Fibroblast of lung (primary cell): ENCODE results near the gene USH1C. TPM values are rescaled to one million over a fixed set of nuclear protein-coding genes. Genes with fewer than 3 reads are reported as not detected.
A peak's percentile ranks its signal among the peaks of the same experiment; 100 is the strongest.

ENCODE experiments used
- DNase-seq, 2 donors: peaks; one replicate each; pipeline versions ENCODE4 v3.0.0 to v3.0.0-alpha.2; 2010; ENCODE audit warnings: low read depth in 2 of 2
- H2AFZ ChIP-seq: 2 replicates; pipeline ENCODE4 v1.5.1; 2012; ENCODE audit warnings: low read length, control low read depth, inconsistent platforms
- H3K27ac ChIP-seq: 2 replicates; pipeline ENCODE4 v1.5.1; 2011; ENCODE audit warnings: low read length, control low read depth; ENCODE audit not compliant: insufficient read depth
- H3K27me3 ChIP-seq: 2 replicates; pipeline ENCODE4 v1.5.1; 2011; ENCODE audit warnings: mild to moderate bottlenecking, low read length; ENCODE audit not compliant: control insufficient read depth, insufficient read depth
- H3K36me3 ChIP-seq: 2 replicates; pipeline ENCODE4 v1.5.1; 2011; ENCODE audit warnings: low read length; ENCODE audit not compliant: control insufficient read depth, insufficient read depth
- H3K4me1 ChIP-seq: 2 replicates; pipeline ENCODE4 v1.5.1; 2011; ENCODE audit warnings: low read length; ENCODE audit not compliant: control insufficient read depth, insufficient read depth; ENCODE audit errors: extremely low read depth
- H3K4me2 ChIP-seq: 2 replicates; pipeline ENCODE4 v1.5.1; 2011; ENCODE audit warnings: low read length, control low read depth; ENCODE audit not compliant: insufficient read depth; ENCODE audit errors: extremely low read depth
- H3K4me3 ChIP-seq, 4 experiments: fragments of 200-600 bp in 1 of 4; sonication (generic) in 1 of 4; replicated peaks in 1 of 4; 2 replicates each; pipeline ENCODE4 v1.5.1; 2011 to 2016; ENCODE audit warnings: low read length in 4 of 4, low read depth in 3 of 4, mild to moderate bottlenecking in 3 of 4, control low read depth in 2 of 4, inconsistent platforms in 1 of 4, mixed read lengths in 1 of 4; ENCODE audit not compliant: insufficient read depth in 1 of 4; ENCODE audit errors: control extremely low read depth in 1 of 4
- H3K79me2 ChIP-seq: 2 replicates; pipeline ENCODE4 v1.5.1; 2012; ENCODE audit warnings: mild to moderate bottlenecking, low read length, inconsistent platforms; ENCODE audit not compliant: control insufficient read depth, insufficient read depth
- H3K9ac ChIP-seq: 2 replicates; pipeline ENCODE4 v1.5.1; 2011; ENCODE audit warnings: mild to moderate bottlenecking, low read length, control low read depth; ENCODE audit not compliant: insufficient read depth
- H3K9me3 ChIP-seq: 2 replicates; pipeline ENCODE4 v1.5.1; 2012; ENCODE audit warnings: low read depth, low read length; ENCODE audit not compliant: control insufficient read depth, insufficient read depth
- H4K20me1 ChIP-seq: 2 replicates; pipeline ENCODE4 v1.5.1; 2011; ENCODE audit warnings: low read length; ENCODE audit not compliant: control insufficient read depth, insufficient read depth; ENCODE audit errors: extremely low read depth
- EZH2 ChIP-seq: IDR thresholded peaks from 2 replicates; pipeline ENCODE4 v1.5.1; 2012; ENCODE audit warnings: low read length, control low read depth, mild to moderate bottlenecking; ENCODE audit errors: missing control alignments
- polyA plus RNA-seq, 2 donors: library from polyadenylated mRNA; depleted of rRNA in 1 of 2; stranded (reverse) in 1 of 2; unstranded in 1 of 2; fragments of >200 nt; gene quantifications; 2 replicates each; pipeline ENCODE4 v1.2.1, GENCODE V29; 2011 to 2012; ENCODE audit warnings: missing spikeins in 1 of 2
- total RNA-seq: library from RNA; depleted of rRNA; stranded (reverse); fragments of >200 nt; gene quantifications from 2 replicates; pipeline ENCODE4 v1.2.1, GENCODE V29; 2014
- TF ChIP-seq, protein P1 (sequence below), 2 donors: IDR thresholded peaks in 1 of 2; conservative IDR thresholded peaks in 1 of 2; 1 replicate in 1 of 2; 2 replicates in 1 of 2; pipeline ENCODE4 v1.5.1; 2011 to 2012; ENCODE audit warnings: low read length in 2 of 2, control low read depth in 1 of 2, inconsistent platforms in 1 of 2, low read depth in 1 of 2, mild to moderate bottlenecking in 1 of 2

USH1C gene
- total and polyA plus RNA-seq, 2 donors (not counting 1 experiment from before 2014, with no cell fraction given): not detected

DNA sequence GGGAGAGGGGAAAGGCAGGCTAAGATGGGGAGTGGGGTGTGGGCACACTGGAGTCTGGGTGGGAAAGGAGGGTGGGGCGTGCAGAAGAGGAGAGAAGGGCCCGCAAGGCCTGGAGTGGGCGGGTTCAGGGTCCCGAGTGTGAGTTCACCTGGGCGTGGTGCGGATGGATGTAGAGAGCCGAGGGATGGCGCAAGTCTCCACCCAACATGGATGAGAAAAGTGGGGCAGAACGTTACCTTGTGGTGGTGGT, 67.2 kb downstream of the USH1C start:
- H3K9me3 ChIP-seq: no peaks in the 10 kb centered on the region
- H2AFZ ChIP-seq: no peak overlapping the region
- H3K4me2 ChIP-seq: no peak overlapping the region
- H3K27ac ChIP-seq: no peak overlapping the region
- DNase-seq: no peak
- TF ChIP-seq, protein P1, sequence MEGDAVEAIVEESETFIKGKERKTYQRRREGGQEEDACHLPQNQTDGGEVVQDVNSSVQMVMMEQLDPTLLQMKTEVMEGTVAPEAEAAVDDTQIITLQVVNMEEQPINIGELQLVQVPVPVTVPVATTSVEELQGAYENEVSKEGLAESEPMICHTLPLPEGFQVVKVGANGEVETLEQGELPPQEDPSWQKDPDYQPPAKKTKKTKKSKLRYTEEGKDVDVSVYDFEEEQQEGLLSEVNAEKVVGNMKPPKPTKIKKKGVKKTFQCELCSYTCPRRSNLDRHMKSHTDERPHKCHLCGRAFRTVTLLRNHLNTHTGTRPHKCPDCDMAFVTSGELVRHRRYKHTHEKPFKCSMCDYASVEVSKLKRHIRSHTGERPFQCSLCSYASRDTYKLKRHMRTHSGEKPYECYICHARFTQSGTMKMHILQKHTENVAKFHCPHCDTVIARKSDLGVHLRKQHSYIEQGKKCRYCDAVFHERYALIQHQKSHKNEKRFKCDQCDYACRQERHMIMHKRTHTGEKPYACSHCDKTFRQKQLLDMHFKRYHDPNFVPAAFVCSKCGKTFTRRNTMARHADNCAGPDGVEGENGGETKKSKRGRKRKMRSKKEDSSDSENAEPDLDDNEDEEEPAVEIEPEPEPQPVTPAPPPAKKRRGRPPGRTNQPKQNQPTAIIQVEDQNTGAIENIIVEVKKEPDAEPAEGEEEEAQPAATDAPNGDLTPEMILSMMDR (conservative IDR thresholded peaks at IDR 0.05 in 1 of 2, IDR thresholded peaks at IDR 0.05 in 1 of 2; ENCODE audit: low read depth in 1 of 2, low read length in 2 of 2): no peak
- peak; percentile 20 for TF ChIP-seq EZH2
- H3K27me3 ChIP-seq: peaks cover 17% of the 10 kb centered on the region
- no peaks in the 10 kb centered on the region for H4K20me1 ChIP-seq
- H3K4me3 ChIP-seq: no peak overlapping the region
- H3K4me1 ChIP-seq: no peaks in the 10 kb centered on the region
- no peak overlapping the region for H3K9ac ChIP-seq
- H3K79me2 ChIP-seq: no peaks in the 10 kb centered on the region
- H3K36me3 ChIP-seq: no peaks in the 10 kb centered on the region

DNA sequence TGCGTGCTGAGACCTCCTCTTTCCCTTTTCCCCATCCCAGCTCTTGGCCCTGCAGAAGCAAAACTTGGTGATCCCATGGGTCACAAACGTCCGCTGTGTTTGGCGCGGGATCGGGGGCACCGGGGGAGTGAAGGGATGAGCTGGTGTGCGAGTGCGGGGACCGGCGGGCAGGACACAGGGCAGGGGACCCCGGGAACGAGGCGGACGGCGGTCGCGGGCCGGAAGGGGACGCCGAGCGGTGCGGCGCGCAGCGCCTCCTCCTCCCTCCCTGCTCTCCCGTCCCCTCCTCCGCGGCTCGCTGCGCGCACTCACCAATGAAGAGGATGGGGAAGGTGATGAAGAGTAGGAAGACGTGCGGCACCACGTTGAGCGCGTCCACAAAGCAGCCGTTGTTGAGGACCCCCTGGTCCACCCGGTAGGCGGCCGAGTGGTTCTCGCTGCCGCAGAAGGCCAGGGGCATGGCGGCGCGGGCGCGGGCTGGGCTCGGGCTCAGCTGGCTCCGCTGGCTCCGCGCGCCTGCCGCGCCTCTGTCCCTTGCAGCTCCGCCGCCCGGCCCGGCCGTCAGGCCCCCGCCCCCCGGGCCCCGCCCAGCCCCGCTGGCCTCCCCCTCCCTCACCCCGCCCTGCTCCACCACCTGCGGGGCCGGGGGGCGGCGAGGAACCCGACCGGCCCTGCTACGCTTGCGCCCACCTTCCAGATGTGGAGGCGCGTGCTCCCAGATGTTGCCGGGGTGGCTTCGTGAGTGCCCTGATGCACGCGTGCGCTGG, 67.7 kb downstream of the USH1C start, which contains the start of gene ABCC8:
ABCC8 (minus strand) TSS at position 529 of the 767 bp plus-strand sequence; CDS start at position 460, 69 bp downstream.
- H3K27me3 ChIP-seq: peaks cover 16% of the 10 kb centered on the region
- H3K4me2 ChIP-seq: no peak within 1 kb of the TSS
- H2AFZ ChIP-seq: no peak within 1 kb of the TSS
- no peak within 1 kb of the TSS for H3K9ac ChIP-seq
- H3K27ac ChIP-seq: no peak within 1 kb of the TSS
- H3K4me3 ChIP-seq: no peak within 1 kb of the TSS
- H3K9me3 ChIP-seq: no peaks in the 10 kb centered on the region
- no peaks in the 10 kb centered on the region for H3K4me1 ChIP-seq
- H3K79me2 ChIP-seq: no peaks in the 10 kb centered on the region
- no peaks in the 10 kb centered on the region for H3K36me3 ChIP-seq
- peak; percentile 71 for TF ChIP-seq EZH2
- TF ChIP-seq, protein P1 (conservative IDR thresholded peaks at IDR 0.05 in 1 of 2, IDR thresholded peaks at IDR 0.05 in 1 of 2; ENCODE audit: low read depth in 1 of 2, low read length in 2 of 2): no peak
- no peaks in the 10 kb centered on the region for H4K20me1 ChIP-seq
- DNase-seq: no peak

DNA sequence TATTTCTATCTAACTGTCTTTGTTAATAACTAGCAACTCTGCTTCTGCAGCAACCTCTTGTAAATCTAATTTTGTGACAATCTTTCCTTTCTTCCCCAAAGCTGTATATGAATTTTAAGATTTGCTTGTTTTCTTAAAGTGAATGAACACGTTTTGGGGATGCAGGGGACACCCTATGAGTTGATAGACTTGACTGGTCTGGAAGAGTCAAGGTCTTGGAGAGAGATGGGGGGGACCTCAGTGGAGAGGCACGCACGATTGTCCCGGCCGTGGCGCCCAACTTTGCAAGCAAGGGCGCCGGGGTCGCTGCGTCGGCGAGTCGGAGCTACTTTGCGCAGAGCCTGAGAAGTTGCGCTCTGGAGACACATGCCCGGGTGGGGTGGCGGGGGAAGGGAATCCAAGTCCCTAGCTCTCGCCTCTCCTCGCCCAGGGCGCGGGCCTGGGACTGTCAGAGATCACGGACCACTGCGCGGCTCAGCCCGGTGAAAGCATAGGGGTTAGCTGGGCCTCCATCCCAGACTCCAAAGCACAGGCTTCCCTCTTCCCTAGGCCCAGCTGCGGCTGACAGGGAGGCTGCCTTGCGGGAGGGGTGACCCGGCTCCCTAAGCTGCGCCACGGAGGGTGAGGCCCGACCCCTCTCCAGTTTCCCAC, 68.4 kb downstream of the USH1C start:
- TF ChIP-seq, protein P1 (conservative IDR thresholded peaks at IDR 0.05 in 1 of 2, IDR thresholded peaks at IDR 0.05 in 1 of 2; ENCODE audit: low read depth in 1 of 2, low read length in 2 of 2): no peak
- no peak for TF ChIP-seq EZH2

More for the DNA sequence above, 68.4 kb downstream of the USH1C start:
- Histone ChIP-seq H4K20me1 (no peaks in the 10 kb centered on the region), H3K4me3 (no peak overlapping the region), H3K9ac (no peak overlapping the region), H3K79me2 (no peaks in the 10 kb centered on the region), H3K27me3 (peaks cover 16% of the 10 kb centered on the region), H2AFZ (no peak overlapping the region), H3K9me3 (no peaks in the 10 kb centered on the region), H3K27ac (no peak overlapping the region), H3K4me1 (no peaks in the 10 kb centered on the region), H3K4me2 (no peak overlapping the region), H3K36me3 (no peaks in the 10 kb centered on the region)
- DNase-seq: no peak
